Neutrophil (primary cell): ENCODE results near the gene OLFM2.

Source experiments
- H3K27ac ChIP-seq: fragments of 200-600 bp; sonication (generic); 2 replicates; pipeline ENCODE4 v1.5.1; 2016; ENCODE audit warnings: mild to moderate bottlenecking, moderate library complexity
- H3K27me3 ChIP-seq: fragments of 200-600 bp; sonication (generic); 2 replicates; pipeline ENCODE4 v1.6.0; 2016; ENCODE audit warnings: mild to moderate bottlenecking
- H3K36me3 ChIP-seq: fragments of 200-600 bp; sonication (generic); 2 replicates; pipeline ENCODE4 v1.5.1; 2017
- H3K4me1 ChIP-seq, 2 experiments: fragments of 200-600 bp in 1 of 2; sonication (generic) in 1 of 2; 1 replicate in 1 of 2; 2 replicates in 1 of 2; pipeline versions ENCODE4 v1.5.1 to v1.6.1; 2013 to 2016; ENCODE audit warnings: low read depth in 1 of 2, low read length in 1 of 2, mild to moderate bottlenecking in 1 of 2, moderate library complexity in 1 of 2; ENCODE audit not compliant: control insufficient read depth in 1 of 2, insufficient read depth in 1 of 2
- H3K4me3 ChIP-seq, 2 experiments: fragments of 200-600 bp in 1 of 2; sonication (generic) in 1 of 2; 1 replicate in 1 of 2; 2 replicates in 1 of 2; pipeline ENCODE4 v1.5.1; 2013 to 2016; ENCODE audit warnings: low read depth in 1 of 2, low read length in 1 of 2, mild to moderate bottlenecking in 1 of 2, moderate library complexity in 1 of 2
- H3K9me3 ChIP-seq: fragments of 200-600 bp; sonication (generic); 2 replicates; pipeline ENCODE4 v1.5.1; 2016
- TF ChIP-seq, protein P1 (sequence below): fragments of 200-600 bp; sonication (generic); IDR thresholded peaks from 2 replicates; pipeline ENCODE4 v1.5.1; 2016; ENCODE audit warnings: antibody characterized with exemption

The OLFM2 gene

DNA sequence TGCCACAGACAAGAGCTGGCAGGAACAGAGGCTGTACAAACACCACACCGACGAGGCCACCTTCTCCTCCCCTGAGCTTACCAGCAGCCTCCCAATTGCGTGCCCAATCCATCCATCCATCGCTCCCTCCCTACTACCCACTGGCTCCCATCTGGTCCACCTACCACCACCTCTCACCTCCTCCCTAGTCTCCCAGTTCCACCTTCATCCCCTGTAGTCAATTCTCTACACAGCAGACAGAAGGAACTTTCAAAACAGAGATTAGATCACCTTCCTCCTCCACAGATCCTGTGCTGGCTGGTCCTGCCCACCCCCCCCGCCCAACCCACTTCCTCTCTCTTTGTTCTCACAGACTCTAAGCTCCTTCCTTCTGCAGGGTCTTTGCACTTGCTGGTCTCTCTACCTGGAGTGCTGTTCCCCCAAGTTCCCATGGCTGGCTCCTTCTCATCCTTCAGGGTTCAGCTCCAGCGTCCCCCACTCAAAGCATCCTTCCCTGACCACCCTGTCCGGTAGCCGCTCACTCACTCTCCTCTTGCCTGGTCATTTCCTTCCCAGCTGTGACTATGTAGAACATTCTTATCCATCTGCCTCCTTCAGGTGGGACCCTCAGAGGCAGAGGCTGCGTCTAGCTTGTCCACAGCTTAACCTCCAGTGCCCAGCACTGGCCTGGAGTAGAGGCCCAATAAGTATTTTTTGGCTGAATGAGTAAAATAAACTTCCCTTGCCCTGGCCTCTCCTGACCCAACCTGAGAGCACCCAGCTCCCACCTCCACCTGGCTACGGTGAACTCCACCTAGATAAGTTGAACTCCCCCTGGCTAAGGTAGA, 78.2 kb downstream of the OLFM2 start:
- Histone ChIP-seq H3K9me3 (no peaks in the 10 kb centered on the region), H3K36me3 (peaks cover 4% of the 10 kb centered on the region), H3K4me1 (peaks cover 16% of the 10 kb centered on the region in 2 experiments), H3K27ac (peak overlapping the region; percentile 72), H3K27me3 (no peaks in the 10 kb centered on the region), H3K4me3 (no peak overlapping the region)
- TF ChIP-seq, protein P1, sequence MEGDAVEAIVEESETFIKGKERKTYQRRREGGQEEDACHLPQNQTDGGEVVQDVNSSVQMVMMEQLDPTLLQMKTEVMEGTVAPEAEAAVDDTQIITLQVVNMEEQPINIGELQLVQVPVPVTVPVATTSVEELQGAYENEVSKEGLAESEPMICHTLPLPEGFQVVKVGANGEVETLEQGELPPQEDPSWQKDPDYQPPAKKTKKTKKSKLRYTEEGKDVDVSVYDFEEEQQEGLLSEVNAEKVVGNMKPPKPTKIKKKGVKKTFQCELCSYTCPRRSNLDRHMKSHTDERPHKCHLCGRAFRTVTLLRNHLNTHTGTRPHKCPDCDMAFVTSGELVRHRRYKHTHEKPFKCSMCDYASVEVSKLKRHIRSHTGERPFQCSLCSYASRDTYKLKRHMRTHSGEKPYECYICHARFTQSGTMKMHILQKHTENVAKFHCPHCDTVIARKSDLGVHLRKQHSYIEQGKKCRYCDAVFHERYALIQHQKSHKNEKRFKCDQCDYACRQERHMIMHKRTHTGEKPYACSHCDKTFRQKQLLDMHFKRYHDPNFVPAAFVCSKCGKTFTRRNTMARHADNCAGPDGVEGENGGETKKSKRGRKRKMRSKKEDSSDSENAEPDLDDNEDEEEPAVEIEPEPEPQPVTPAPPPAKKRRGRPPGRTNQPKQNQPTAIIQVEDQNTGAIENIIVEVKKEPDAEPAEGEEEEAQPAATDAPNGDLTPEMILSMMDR = no peak

DNA sequence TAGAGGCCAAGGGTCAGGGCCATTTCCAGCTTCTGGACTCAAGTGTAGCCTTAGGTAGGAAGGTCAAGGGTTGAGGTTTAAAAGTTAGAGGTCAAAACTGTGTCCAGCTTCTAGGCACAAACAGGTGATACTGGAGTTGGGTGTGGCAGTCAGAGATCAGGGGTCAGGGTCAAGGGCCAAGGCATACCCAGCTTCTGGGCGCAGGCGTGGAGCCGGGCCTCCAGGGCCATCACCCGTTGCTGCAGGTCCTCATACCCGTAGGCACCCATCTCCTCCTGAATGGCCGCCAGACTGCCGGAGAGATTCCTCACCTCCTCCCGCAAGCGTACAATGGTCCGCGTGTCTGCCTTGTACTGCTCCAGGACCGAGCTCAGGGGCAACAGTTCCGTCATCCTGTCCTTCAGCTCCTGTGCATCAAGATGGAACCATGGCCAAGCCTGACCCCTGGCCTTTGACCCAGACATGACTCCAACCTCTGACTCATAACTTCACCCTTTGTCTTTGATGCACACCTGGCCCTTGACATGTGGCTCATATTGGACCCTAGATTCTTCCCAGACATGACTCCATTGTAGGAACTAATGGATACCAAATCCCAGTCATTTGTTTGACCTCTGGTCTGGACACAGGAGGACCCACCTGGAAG, 79.1 kb downstream of the OLFM2 start:
- Histone ChIP-seq H3K4me1 (peaks cover 16% of the 10 kb centered on the region in 2 experiments), H3K27me3 (no peaks in the 10 kb centered on the region), H3K4me3 (no peak overlapping the region), H3K36me3 (peaks cover 4% of the 10 kb centered on the region), H3K27ac (peak overlapping the region; percentile 72), H3K9me3 (no peaks in the 10 kb centered on the region)
- TF ChIP-seq, protein P1 = no peak

DNA sequence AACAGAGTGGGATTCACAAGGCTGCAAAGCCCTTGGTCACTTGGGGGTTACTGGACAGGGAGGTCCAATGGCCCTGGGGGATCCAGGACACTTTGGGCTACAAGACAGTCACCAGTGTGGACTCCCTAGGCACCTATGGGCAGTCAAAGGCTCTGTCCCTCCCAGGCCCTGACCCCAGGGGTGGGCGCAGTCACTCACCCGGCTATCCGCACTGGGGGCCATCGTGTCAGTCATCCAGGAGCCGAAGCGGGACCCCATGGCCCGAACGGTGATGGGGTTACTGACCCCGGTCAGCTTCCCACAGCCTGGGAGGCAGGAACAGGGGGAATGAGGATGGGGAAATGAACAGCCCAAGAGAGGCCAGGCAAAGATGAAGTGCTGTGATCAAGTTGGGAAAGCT, 79.7 kb downstream of the OLFM2 start:
- Histone ChIP-seq H3K4me1 (peaks cover 16% of the 10 kb centered on the region in 2 experiments), H3K4me3 (no peak overlapping the region), H3K27me3 (no peaks in the 10 kb centered on the region), H3K27ac (no peak overlapping the region), H3K9me3 (no peaks in the 10 kb centered on the region), H3K36me3 (peaks cover 4% of the 10 kb centered on the region)
- TF ChIP-seq, protein P1 = no peak

DNA sequence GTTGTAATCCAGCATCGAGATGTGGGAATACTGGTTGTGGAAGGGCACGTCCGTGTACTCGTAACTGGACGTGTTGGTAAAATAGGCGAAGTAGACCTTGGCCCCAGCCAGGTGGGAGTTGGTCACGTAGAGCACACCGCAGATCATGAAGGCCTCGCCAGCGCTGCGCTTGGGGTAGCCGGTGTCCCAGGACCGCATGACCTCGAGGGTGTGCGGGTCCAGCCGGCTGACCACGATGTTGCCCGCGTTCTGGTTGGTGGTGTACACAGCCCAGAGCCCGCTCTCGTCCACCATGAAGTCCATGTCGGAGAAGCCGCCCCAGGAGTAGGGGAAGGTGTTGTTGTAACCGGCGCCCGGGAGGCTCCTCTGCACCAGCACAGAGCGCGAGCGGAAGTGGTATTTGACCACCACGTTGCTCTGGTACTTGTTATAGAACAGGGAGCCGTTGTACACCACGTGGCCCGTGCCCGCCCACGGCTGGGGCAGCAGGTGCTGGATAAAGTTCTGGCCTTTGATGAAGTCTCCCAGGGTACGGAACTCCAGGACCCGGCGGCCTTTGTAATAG, 82.0 kb downstream of the OLFM2 start:
- TF ChIP-seq, protein P1 = no peak
- H3K36me3 ChIP-seq = peaks cover 25% of the 10 kb centered on the region
- H3K27ac ChIP-seq = no peak overlapping the region
- peaks cover 16% of the 10 kb centered on the region in 2 experiments for H3K4me1 ChIP-seq
- H3K27me3 ChIP-seq = no peaks in the 10 kb centered on the region
- no peaks in the 10 kb centered on the region for H3K9me3 ChIP-seq
- no peak overlapping the region for H3K4me3 ChIP-seq

DNA sequence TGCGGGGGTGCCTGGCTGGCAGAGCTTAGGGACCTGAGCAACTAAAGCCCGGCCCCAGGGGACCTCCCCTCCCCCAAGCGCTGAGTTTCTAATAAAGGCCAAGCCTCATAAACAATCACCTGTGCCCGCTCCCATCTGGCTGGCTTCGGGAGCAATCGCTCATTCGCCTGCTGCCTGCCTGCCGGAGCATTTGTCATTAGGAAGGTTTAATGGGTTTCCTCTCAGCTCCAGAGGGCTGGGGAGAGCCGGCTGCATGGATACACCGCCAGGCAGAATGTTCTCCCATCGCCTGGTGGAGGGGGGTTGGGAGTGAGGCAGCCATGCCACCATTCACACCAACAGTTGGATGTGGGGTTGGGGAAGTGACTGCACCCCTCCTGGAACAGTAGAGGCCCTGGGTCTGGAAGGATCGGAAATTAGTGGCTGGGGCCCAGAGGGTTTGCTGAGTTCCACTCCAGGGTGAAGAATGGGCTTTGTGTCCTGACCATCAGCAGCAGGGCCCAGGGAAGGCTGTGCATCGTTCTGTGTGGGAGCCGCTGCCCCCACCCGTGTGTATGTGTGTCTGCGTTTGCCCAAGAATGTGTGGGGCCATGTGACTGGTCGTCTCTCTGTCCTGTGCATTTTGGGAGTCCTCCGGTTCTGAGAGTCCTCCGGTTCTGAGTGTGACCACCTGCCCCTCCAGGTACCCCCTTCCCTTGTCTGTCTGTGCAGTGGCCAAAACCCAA, 85.9 kb downstream of the OLFM2 start:
- H3K27ac ChIP-seq = no peak overlapping the region
- TF ChIP-seq, protein P1 = no peak
- H3K4me3 ChIP-seq = no peak overlapping the region
- H3K36me3 ChIP-seq = peaks cover 64% of the 10 kb centered on the region
- no peaks in the 10 kb centered on the region for H3K27me3 ChIP-seq
- H3K4me1 ChIP-seq = no peaks in the 10 kb centered on the region
- no peaks in the 10 kb centered on the region for H3K9me3 ChIP-seq
